Uterus (tissue), 4 donors: ENCODE data around the gene RHCE. TPM values are rescaled to one million over a fixed set of nuclear protein-coding genes. Genes with fewer than 3 reads are reported as not detected.
A peak's percentile ranks its signal among the peaks of the same experiment; 100 is the strongest.
"Not testable (repeated sequence)": the region's sequence is repeated elsewhere in the genome, so short reads cannot be mapped to it uniquely, and the experiment has no call there.

Experiments
- DNase-seq, 2 donors: peaks; one replicate each; pipeline ENCODE4 v3.0.0-alpha.2; 2019 to 2020
- H3K27ac ChIP-seq, 2 donors: fragments of 200-600 bp; sonication (generic); 1 replicate in 1 of 2; 2 replicates in 1 of 2; pipeline ENCODE4 v1.5.1; 2016 to 2018
- H3K27me3 ChIP-seq, 2 donors: fragments of 200-600 bp; sonication (generic); one replicate each; pipeline ENCODE4 v1.5.1; 2018 to 2019; ENCODE audit warnings: control low read depth in 1 of 2
- H3K36me3 ChIP-seq, 2 donors: fragments of 200-600 bp; sonication (generic); one replicate each; pipeline ENCODE4 v1.5.1; 2019; ENCODE audit warnings: control low read depth in 1 of 2
- H3K4me1 ChIP-seq, 2 donors: fragments of 200-600 bp; sonication (generic); one replicate each; pipeline ENCODE4 v1.5.1; 2018 to 2019; ENCODE audit warnings: control low read depth in 1 of 2
- H3K4me3 ChIP-seq, 2 donors: fragments of 200-600 bp; sonication (generic); 1 replicate in 1 of 2; 2 replicates in 1 of 2; pipeline ENCODE4 v1.5.1; 2018 to 2019; ENCODE audit warnings: mild to moderate bottlenecking in 1 of 2
- H3K9me3 ChIP-seq, 2 donors: fragments of 200-600 bp; sonication (generic); one replicate each; pipeline ENCODE4 v1.5.1; 2019; ENCODE audit warnings: control low read depth in 1 of 2
- POLR2A ChIP-seq, 2 donors: fragments of 450-650 bp; IDR thresholded peaks; one replicate each; pipeline ENCODE4 v1.6.1; 2016; ENCODE audit warnings: antibody characterized with exemption in 2 of 2, mild to moderate bottlenecking in 1 of 2, moderate library complexity in 1 of 2
- intact Hi-C: fragments of 100-400 bp; cut with DNase I; formaldehyde crosslinking; loops from one replicate; pipeline ENCODE4 v1.15.1; 2023; ENCODE audit warnings: low total_unique reads
- total RNA-seq, 4 donors: library from RNA; depleted of rRNA in 3 of 4; stranded (reverse); fragments of >200 nt in 3 of 4; gene quantifications; one replicate each; pipeline versions ENCODE4 v1.1.0 to v1.2.4, GENCODE V29; 2014 to 2023
- TF ChIP-seq, protein P1 (sequence below), 4 experiments: fragments of 200-600 bp in 2 of 4; fragments of 450-650 bp in 2 of 4; sonication (generic) in 2 of 4; IDR thresholded peaks; one replicate each; pipeline ENCODE4 v1.5.1; 2016 to 2019; ENCODE audit warnings: antibody characterized with exemption in 4 of 4, mild to moderate bottlenecking in 2 of 4, moderate library complexity in 1 of 4
- donor health status: DM: yes; HTN: yes; CAD: no.

The RHCE gene
- total RNA-seq, 4 donors from 2014 or later, result 0.41 TPM; not detected in 3

DNA sequence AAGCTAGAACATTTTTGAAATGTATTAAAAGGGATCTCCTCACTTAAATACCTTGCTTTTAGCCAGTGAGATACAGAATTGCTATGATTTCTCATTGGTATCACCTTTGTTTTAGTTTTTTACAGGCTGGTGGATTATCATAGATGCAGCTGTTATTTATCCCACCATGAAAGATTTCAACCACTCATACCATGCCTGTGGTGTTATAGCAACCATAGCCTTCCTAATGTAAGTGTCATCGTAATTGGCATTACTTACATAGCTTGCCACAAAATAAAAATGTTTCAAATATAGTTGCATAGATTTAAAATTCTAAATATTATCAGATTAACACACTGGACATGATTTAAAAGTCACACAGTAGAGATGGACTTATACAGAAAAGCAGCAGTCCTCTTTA lies 77.8 kb downstream of the RHCE start:
- TF ChIP-seq POLR2A (IDR thresholded peaks at IDR 0.05), result no peak
- TF ChIP-seq, protein P1, sequence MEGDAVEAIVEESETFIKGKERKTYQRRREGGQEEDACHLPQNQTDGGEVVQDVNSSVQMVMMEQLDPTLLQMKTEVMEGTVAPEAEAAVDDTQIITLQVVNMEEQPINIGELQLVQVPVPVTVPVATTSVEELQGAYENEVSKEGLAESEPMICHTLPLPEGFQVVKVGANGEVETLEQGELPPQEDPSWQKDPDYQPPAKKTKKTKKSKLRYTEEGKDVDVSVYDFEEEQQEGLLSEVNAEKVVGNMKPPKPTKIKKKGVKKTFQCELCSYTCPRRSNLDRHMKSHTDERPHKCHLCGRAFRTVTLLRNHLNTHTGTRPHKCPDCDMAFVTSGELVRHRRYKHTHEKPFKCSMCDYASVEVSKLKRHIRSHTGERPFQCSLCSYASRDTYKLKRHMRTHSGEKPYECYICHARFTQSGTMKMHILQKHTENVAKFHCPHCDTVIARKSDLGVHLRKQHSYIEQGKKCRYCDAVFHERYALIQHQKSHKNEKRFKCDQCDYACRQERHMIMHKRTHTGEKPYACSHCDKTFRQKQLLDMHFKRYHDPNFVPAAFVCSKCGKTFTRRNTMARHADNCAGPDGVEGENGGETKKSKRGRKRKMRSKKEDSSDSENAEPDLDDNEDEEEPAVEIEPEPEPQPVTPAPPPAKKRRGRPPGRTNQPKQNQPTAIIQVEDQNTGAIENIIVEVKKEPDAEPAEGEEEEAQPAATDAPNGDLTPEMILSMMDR (IDR thresholded peaks at IDR 0.05), result no peak
- H3K27ac ChIP-seq, result no peak overlapping the region
- intact Hi-C loops, result no loop called here
- no peak overlapping the region for H3K4me3 ChIP-seq
- DNase-seq, result no peak
- no peaks in the 10 kb centered on the region for H3K36me3 ChIP-seq
- H3K9me3 ChIP-seq, result no peaks in the 10 kb centered on the region
- H3K27me3 ChIP-seq, result no peaks in the 10 kb centered on the region
- peaks cover 3 to 10% of the 10 kb centered on the region in 2 donors for H3K4me1 ChIP-seq

- Histone ChIP-seq H3K27me3 (no peaks in the 10 kb centered on the region), H3K9me3 (no peaks in the 10 kb centered on the region), H3K4me3 (no peak overlapping the region), H3K36me3 (no peaks in the 10 kb centered on the region), H3K27ac (no peak overlapping the region), H3K4me1 (peaks cover 3 to 10% of the 10 kb centered on the region in 2 donors)
- intact Hi-C loops, result no loop called here
- DNase-seq, result no peak
- TF ChIP-seq, protein P1 (IDR thresholded peaks at IDR 0.05), result no peak
- no peak for TF ChIP-seq POLR2A (IDR thresholded peaks at IDR 0.05)
Measured at GRCh38 chr1:25341746-25342145, 78.9 kb downstream of the RHCE start.

GRCh38 chr1:25338986-25339385 lies 81.6 kb downstream of the RHCE start:
- Histone ChIP-seq H3K9me3 (no peaks in the 10 kb centered on the region), H3K27ac (peak overlapping the region; percentile 96 to 97), H3K27me3 (no peaks in the 10 kb centered on the region), H3K4me3 (peak overlapping the region; percentile 85 to 93), H3K4me1 (peaks cover 3 to 10% of the 10 kb centered on the region in 2 donors), H3K36me3 (no peaks in the 10 kb centered on the region)
- intact Hi-C loops, result no loop called here
- no peak for DNase-seq
- TF ChIP-seq POLR2A (IDR thresholded peaks at IDR 0.05), result no peak
- TF ChIP-seq, protein P1 (IDR thresholded peaks at IDR 0.05), result no peak

- Histone ChIP-seq H3K27ac (peak within 1 kb of the TSS; percentile 96 to 97), H3K36me3 (no peaks in the 10 kb centered on the region), H3K4me3 (peak within 1 kb of the TSS; percentile 85 to 93), H3K9me3 (no peaks in the 10 kb centered on the region), H3K27me3 (no peaks in the 10 kb centered on the region), H3K4me1 (peaks cover 3 to 10% of the 10 kb centered on the region in 2 donors)
- peak; percentile 90 for DNase-seq
- intact Hi-C loops, result no loop called here
- TF ChIP-seq, protein P1 (IDR thresholded peaks at IDR 0.05), result peak in 1 of 4 experiments; percentile 21
- peak; percentile 84 to 88 for TF ChIP-seq POLR2A (IDR thresholded peaks at IDR 0.05)
Measured at GRCh38 chr1:25338188-25338981, 82.2 kb downstream of the RHCE start, which contains the start of gene TMEM50A. Gene TMEM50A, plus strand, starts transcription at chr1:25338334. Its CDS starts 2,153 bp downstream, at chr1:25340487.

GRCh38 chr1:25337483-25338187 lies 83.0 kb downstream of the RHCE start:
- H3K9me3 ChIP-seq, H3K27me3 ChIP-seq, H3K36me3 ChIP-seq, intact Hi-C loops: not testable (repeated sequence)
- Histone ChIP-seq H3K4me3 (peak overlapping the region; percentile 85 to 93), H3K4me1 (peaks cover 3 to 10% of the 10 kb centered on the region in 2 donors), H3K27ac (peak overlapping the region; percentile 96 to 97)
- DNase-seq, result peak; percentile 27 to 42
